HepG2 (cell line): ENCODE data around the gene PXT1. TPM values are rescaled to one million over a fixed set of nuclear protein-coding genes. Genes with fewer than 3 reads are reported as not detected.

ENCODE experiments used
- ATAC-seq: fragments of 200-7000 bp; cut with Tn5 transposase; 3 replicates; pipeline ENCODE4 v1.9.1; 2020; ENCODE audit warnings: mild to moderate bottlenecking, moderate library complexity
- BruUV-seq: library from RNA; stranded (reverse); fragments of 400-500 nt; replicated peaks from 2 replicates; lab custom pipeline; 2021; lab: Mats Ljungman, UMichigan
- CTCF ChIA-PET: fragments of 300-600 bp; formaldehyde crosslinking; extraction: SDS; loops from one replicate; lab custom pipeline; 2021; ENCODE audit warnings: low total read pairs, inconsistent platforms, low intra/inter-chr PET ratio; lab: Yijun Ruan, JAX
- POLR2A ChIA-PET: fragments of 350-600 bp; sonication (Branson Sonifier 250); formaldehyde crosslinking; loops from one replicate; lab custom pipeline; 2020; ENCODE audit warnings: antibody characterized with exemption, inconsistent platforms; lab: Yijun Ruan, JAX
- DNase-seq: peaks from one replicate; pipeline ENCODE4 v3.0.0-alpha.2; 2015; ENCODE audit warnings: low spot score
- FAIRE-seq: peaks from 3 replicates; lab custom pipeline; 2011; peaks lifted over from hg19 to GRCh38; lab: Jason Lieb, UNC
- H2AFZ ChIP-seq: one replicate; pipeline ENCODE4 v1.6.1; 2011; ENCODE audit warnings: low read length, inconsistent platforms
- H3K27ac ChIP-seq: fragments of 300-600 bp; 3 replicates; pipeline ENCODE4 v1.8.0; 2011; ENCODE audit warnings: mixed run types, mild to moderate bottlenecking, mixed read lengths, low read length, inconsistent platforms; ENCODE audit not compliant: insufficient read depth; ENCODE audit errors: extremely low read length
- H3K27me3 ChIP-seq, 2 experiments: fragments of 200-600 bp in 1 of 2; 2 replicates in 1 of 2; 3 replicates in 1 of 2; pipeline versions ENCODE4 v1.6.0 to v1.8.0; 2011; ENCODE audit warnings: low read length in 2 of 2, mild to moderate bottlenecking in 2 of 2, moderate library complexity in 2 of 2, inconsistent platforms in 1 of 2; ENCODE audit not compliant: insufficient read depth in 2 of 2, control insufficient read depth in 1 of 2
- H3K36me3 ChIP-seq, 2 experiments: fragments of 200-600 bp in 1 of 2; replicated peaks in 1 of 2; 2 replicates in 1 of 2; 3 replicates in 1 of 2; pipeline versions ENCODE4 v1.5.1 to v1.8.0; 2011; ENCODE audit warnings: low read length in 2 of 2, inconsistent platforms in 1 of 2; ENCODE audit not compliant: insufficient read depth in 2 of 2, control insufficient read depth in 1 of 2
- H3K4me1 ChIP-seq: 2 replicates; pipeline ENCODE4 v1.5.1; 2012; ENCODE audit warnings: low read length, inconsistent platforms; ENCODE audit not compliant: insufficient read depth
- H3K4me2 ChIP-seq: 2 replicates; pipeline ENCODE4 v1.6.0; 2011; ENCODE audit warnings: low read depth, low read length, inconsistent platforms
- H3K4me3 ChIP-seq, 3 experiments: fragments of 200-600 bp in 1 of 3; sonication (generic), shearing (Covaris generic) in 1 of 3; replicated peaks in 1 of 3; 2 replicates each; pipeline ENCODE4 v1.5.1; 2011 to 2016; ENCODE audit warnings: low read length in 3 of 3, inconsistent platforms in 2 of 3, low read depth in 2 of 3, mild to moderate bottlenecking in 2 of 3, control low read depth in 1 of 3, mixed read lengths in 1 of 3; ENCODE audit not compliant: insufficient read depth in 1 of 3
- H3K79me2 ChIP-seq: one replicate; pipeline ENCODE4 v1.6.1; 2011; ENCODE audit warnings: low read length, inconsistent platforms; ENCODE audit not compliant: insufficient read depth
- H3K9ac ChIP-seq: 2 replicates; pipeline ENCODE4 v1.6.0; 2011; ENCODE audit warnings: mild to moderate bottlenecking, low read depth, low read length, inconsistent platforms; ENCODE audit not compliant: insufficient read depth
- H3K9me3 ChIP-seq: 2 replicates; pipeline ENCODE4 v1.5.1; 2012; ENCODE audit warnings: mild to moderate bottlenecking, low read length
- H4K20me1 ChIP-seq: 2 replicates; pipeline ENCODE4 v1.6.0; 2011; ENCODE audit warnings: inconsistent platforms, mild to moderate bottlenecking, low read length, moderate library complexity; ENCODE audit not compliant: insufficient read depth
- CREB1 ChIP-seq, 2 experiments: fragments of 450-650 bp in 1 of 2; IDR thresholded peaks; 2 replicates each; pipeline ENCODE4 v1.6.1; 2016 to 2017; ENCODE audit warnings: control low read depth in 1 of 2, mild to moderate bottlenecking in 1 of 2, missing compliant biosample characterization in 1 of 2, missing genetic modification characterization in 1 of 2
- HMGXB4 ChIP-seq, 2 experiments: sonication (generic) in 1 of 2; formaldehyde crosslinking in 1 of 2; IDR thresholded peaks; 2 replicates each; pipeline versions ENCODE4 v1.4.0 to v1.6.1; 2018 to 2020; ENCODE audit warnings: missing genetic modification reagents in 2 of 2, borderline replicate concordance in 1 of 2, low read depth in 1 of 2, mild to moderate bottlenecking in 1 of 2, missing biosample characterization in 1 of 2
- JARID2 ChIP-seq: sonication (generic); formaldehyde crosslinking; IDR thresholded peaks from 2 replicates; pipeline ENCODE4 v1.8.1; 2023; ENCODE audit warnings: missing genetic modification reagents, inconsistent platforms; ENCODE audit not compliant: insufficient replicate concordance
- PAWR ChIP-seq: sonication (generic); formaldehyde crosslinking; IDR thresholded peaks from 2 replicates; pipeline ENCODE4 v1.4.0; 2020; ENCODE audit warnings: missing genetic modification reagents, mild to moderate bottlenecking, borderline replicate concordance
- WGBS: methylation state at CpG from one replicate; pipeline ENCODE4 v1.1.6; 2017; ENCODE audit warnings: low lambda C conversion rate; 5-methylcytosine and 5-hydroxymethylcytosine counted together
- in situ Hi-C: cut with HindIII; loops from 2 replicates; pipeline ENCODE4 v1.10.0; 2017; ENCODE audit warnings: low pct_unique_long_range_greater_than_20kb; ENCODE audit not compliant: extremely low pct_ligation_motif_present
- intact Hi-C: fragments of 100-400 bp; cut with micrococcal nuclease; formaldehyde crosslinking; loops from one replicate; pipeline ENCODE4 v1.10.0; 2022; ENCODE audit not compliant: unreplicated experiment
- polyA plus RNA-seq, 8 experiments: library from polyadenylated mRNA; depleted of rRNA in 3 of 8; stranded (reverse) in 7 of 8; unstranded in 1 of 8; fragments of >200 nt; fragmentation: Illumina TruSeq in 4 of 8; extraction: Trizol in 4 of 8; gene quantifications; 2 replicates each; pipeline versions ENCODE4 v1.2.1 to v1.2.3, GENCODE V29; 2011 to 2016; ENCODE audit warnings: low read depth in 4 of 8, missing spikeins in 1 of 8, mixed read lengths in 1 of 8; ENCODE audit not compliant: insufficient read depth in 1 of 8
- total RNA-seq, 5 experiments: library from RNA; depleted of rRNA; stranded (reverse); fragments of >200 nt; fragmentation: Illumina TruSeq; extraction: Trizol; gene quantifications; 2 replicates each; pipeline ENCODE4 v1.2.3, GENCODE V29; 2016; ENCODE audit warnings: low read depth in 1 of 5

The PXT1 gene
- total and polyA plus RNA-seq, 2 of the 13 experiments (the other 11 are each of a cell fraction or from before 2014, with no cell fraction given): 0.04 TPM; not detected in 1

GRCh38 chr6:36432151-36432671 lies 10.4 kb downstream of the PXT1 start:
- Histone ChIP-seq H3K27me3 (peaks cover 0 to 5% of the 10 kb centered on the region in 2 experiments; a peak in 1 of 5 replicates), H3K4me3 (no peak overlapping the region), H3K27ac (no peak overlapping the region), H2AFZ (no peak overlapping the region), H3K36me3 (no peaks in the 10 kb centered on the region), H3K79me2 (no peaks in the 10 kb centered on the region), H4K20me1 (no peaks in the 10 kb centered on the region), H3K9me3 (no peaks in the 10 kb centered on the region), H3K4me1 (peaks cover 24% of the 10 kb centered on the region), H3K4me2 (no peak overlapping the region), H3K9ac (no peak overlapping the region)
- DNase-seq: no peak
- TF ChIP-seq JARID2 (CRISPR knock-in tag) (no peak), HMGXB4 (CRISPR knock-in tag; IDR thresholded peaks at IDR 0.05; ENCODE audit: borderline replicate concordance in 1 of 2, low read depth in 1 of 2) (no peak)
- 55% methylated on average over 4 of the region's 4 CpGs for WGBS
- FAIRE-seq: no peak
- POLR2A ChIA-PET: interaction anchor here (1.3 kb wide), 1 partner anchor 9 kb away, joined by 4 read pairs; no protein-coding TSS in a partner anchor
- in situ Hi-C loops: no loop called here
- BruUV-seq: no TSS peak
- CTCF ChIA-PET: no interaction called here
- ATAC-seq: no peak
- intact Hi-C loops: no loop called here

- WGBS: 11% methylated on average over 4 of the region's 4 CpGs
- H3K27me3 ChIP-seq: no peaks in the 10 kb centered on the region; a peak in 1 of 5 replicates
- no peak overlapping the region for H3K9ac ChIP-seq
- no peak for DNase-seq
- intact Hi-C loops (no loop called here), in situ Hi-C loops (no loop called here)
- H4K20me1 ChIP-seq: no peaks in the 10 kb centered on the region
- CTCF ChIA-PET: no interaction called here
- no peak overlapping the region for H2AFZ ChIP-seq
- peak; percentile 75 for ATAC-seq
- POLR2A ChIA-PET: interaction anchor here (1.3 kb wide), 1 partner anchor 10 kb away, joined by 4 read pairs; no protein-coding TSS in a partner anchor
- H3K9me3 ChIP-seq: no peaks in the 10 kb centered on the region
- no TSS peak for BruUV-seq
- H3K4me1 ChIP-seq: peaks cover 34% of the 10 kb centered on the region
- no peak for TF ChIP-seq CREB1 (IDR thresholded peaks at IDR 0.05)
- TF ChIP-seq CREB1 (CRISPR knock-in tag; IDR thresholded peaks at IDR 0.05): peak; percentile 24; the same call in 1 of the 2 replicates
- TF ChIP-seq PAWR: no peak
- H3K27ac ChIP-seq: no peak overlapping the region
- H3K4me3 ChIP-seq: no peak overlapping the region
- no peaks in the 10 kb centered on the region for H3K36me3 ChIP-seq
- no peak for FAIRE-seq
- no peak overlapping the region for H3K4me2 ChIP-seq
- H3K79me2 ChIP-seq: no peaks in the 10 kb centered on the region
Observed at GRCh38 chr6:36431197-36431596, 11.5 kb downstream of the PXT1 start.
